ENCODE measurements around the gene ZNF516.

The ZNF516 gene

DNA sequence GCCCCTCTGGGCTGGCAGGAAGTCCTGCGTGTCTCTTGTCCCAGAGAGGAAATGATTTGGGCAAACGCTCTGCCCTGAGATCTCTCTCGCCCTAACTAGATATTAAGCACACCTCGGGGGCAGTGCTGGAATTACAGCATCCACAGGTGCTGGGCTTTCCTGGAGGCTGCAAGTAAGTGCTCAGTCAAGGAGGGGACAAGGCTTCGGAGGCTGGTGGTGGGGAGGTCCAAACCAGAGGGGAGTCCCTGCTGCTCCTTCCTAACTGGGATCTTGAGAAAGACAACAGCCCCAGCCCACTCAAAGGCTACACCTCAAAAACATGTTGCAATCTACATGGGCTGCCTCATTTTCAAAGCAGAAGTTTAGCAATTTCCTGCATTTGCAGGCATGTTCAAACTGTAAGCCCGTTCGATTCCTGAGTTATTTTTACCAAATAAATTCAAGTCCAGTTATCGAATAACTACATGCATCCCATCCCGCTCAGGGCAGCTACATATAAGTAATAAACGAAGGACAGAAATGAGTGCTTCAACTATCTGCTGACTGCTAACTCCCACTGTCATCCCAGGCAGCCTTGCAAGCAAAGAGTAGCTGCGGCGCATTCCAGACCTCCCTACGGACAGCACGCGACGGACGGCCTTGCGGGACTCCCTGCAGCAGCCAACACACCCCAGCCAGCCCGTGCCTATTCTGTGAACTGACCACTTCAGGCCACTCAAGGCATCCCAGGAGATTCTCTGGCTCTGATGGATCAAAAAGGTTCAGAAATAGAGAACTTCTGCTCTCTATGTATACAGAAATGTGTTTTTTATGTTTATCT is 27.5 kb downstream of the ZNF516 start:
- Histone ChIP-seq H4K20me1 (ENCODE audit: insufficient read depth, low read length) (no peaks in the 10 kb centered on the region), H3K27ac (ENCODE audit: low read length) (no peak overlapping the region), H3K9me3 (ENCODE audit: insufficient read depth, low read length, severe bottlenecking) (no peaks in the 10 kb centered on the region), H3K9ac (ENCODE audit: low read depth, low read length) (no peak overlapping the region), H3K36me3 (ENCODE audit: insufficient read depth, low read length) (no peaks in the 10 kb centered on the region), H3K4me3 (ENCODE audit: low read depth in 1 of 2, low read length in 2 of 2) (no peak overlapping the region), H3K4me1 (ENCODE audit: insufficient read depth, low read length) (no peaks in the 10 kb centered on the region; the same call in 1 of the 2 replicates), H3K79me2 (ENCODE audit: insufficient read depth, low read length) (no peaks in the 10 kb centered on the region), H3K27me3 (ENCODE audit: insufficient read depth, low read length, poor library complexity) (peaks cover 10% of the 10 kb centered on the region), H2AFZ (ENCODE audit: low read depth, low read length) (no peak overlapping the region), H3K4me2 (ENCODE audit: insufficient read depth, low read length) (no peak overlapping the region)
- TF ChIP-seq, protein P1, sequence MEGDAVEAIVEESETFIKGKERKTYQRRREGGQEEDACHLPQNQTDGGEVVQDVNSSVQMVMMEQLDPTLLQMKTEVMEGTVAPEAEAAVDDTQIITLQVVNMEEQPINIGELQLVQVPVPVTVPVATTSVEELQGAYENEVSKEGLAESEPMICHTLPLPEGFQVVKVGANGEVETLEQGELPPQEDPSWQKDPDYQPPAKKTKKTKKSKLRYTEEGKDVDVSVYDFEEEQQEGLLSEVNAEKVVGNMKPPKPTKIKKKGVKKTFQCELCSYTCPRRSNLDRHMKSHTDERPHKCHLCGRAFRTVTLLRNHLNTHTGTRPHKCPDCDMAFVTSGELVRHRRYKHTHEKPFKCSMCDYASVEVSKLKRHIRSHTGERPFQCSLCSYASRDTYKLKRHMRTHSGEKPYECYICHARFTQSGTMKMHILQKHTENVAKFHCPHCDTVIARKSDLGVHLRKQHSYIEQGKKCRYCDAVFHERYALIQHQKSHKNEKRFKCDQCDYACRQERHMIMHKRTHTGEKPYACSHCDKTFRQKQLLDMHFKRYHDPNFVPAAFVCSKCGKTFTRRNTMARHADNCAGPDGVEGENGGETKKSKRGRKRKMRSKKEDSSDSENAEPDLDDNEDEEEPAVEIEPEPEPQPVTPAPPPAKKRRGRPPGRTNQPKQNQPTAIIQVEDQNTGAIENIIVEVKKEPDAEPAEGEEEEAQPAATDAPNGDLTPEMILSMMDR (IDR thresholded peaks at IDR 0.05; ENCODE audit: borderline replicate concordance, extremely low read depth, low read length, poor library complexity, severe bottlenecking), result no peak
- TF ChIP-seq EZH2 (IDR thresholded peaks at IDR 0.05; ENCODE audit: borderline replicate concordance, low read depth, low read length, severe bottlenecking), result no peak
- DNase-seq (no peak), ATAC-seq (ENCODE audit: insufficient read depth, low read depth) (no peak)

DNA sequence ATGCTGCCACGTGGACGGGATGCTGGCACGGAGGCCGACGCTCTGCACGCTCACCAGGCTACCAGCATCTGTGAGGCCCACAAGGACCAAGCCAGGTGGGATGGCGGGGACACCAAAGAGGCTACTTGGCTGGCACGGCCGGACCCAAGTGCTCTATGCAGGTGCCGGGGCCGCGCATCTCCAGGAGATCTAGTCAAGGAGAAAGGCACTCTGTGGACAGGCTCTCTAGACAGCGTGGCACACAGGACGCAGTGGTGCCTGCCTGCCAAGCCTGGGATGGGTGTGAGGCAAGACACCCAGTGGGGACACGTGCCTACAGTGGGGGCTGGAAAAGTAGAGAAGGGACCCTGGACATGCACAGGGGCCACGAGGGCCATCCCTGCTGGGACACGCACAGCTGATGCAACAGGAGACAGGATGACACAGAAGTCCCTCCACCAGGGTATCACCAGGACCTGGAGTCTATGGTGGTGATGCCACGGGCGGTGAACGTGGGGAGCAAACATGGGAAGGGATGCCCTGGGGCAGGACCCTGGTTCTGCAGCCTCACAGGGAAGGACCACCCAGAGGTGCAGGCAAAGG is 28.5 kb downstream of the ZNF516 start:
- Histone ChIP-seq H3K4me3 (ENCODE audit: low read depth in 1 of 2, low read length in 2 of 2) (no peak overlapping the region), H3K9ac (ENCODE audit: low read depth, low read length) (no peak overlapping the region), H3K9me3 (ENCODE audit: insufficient read depth, low read length, severe bottlenecking) (no peaks in the 10 kb centered on the region), H3K4me2 (ENCODE audit: insufficient read depth, low read length) (no peak overlapping the region), H4K20me1 (ENCODE audit: insufficient read depth, low read length) (no peaks in the 10 kb centered on the region), H3K27me3 (ENCODE audit: insufficient read depth, low read length, poor library complexity) (peaks cover 6% of the 10 kb centered on the region), H3K36me3 (ENCODE audit: insufficient read depth, low read length) (no peaks in the 10 kb centered on the region), H2AFZ (ENCODE audit: low read depth, low read length) (no peak overlapping the region), H3K4me1 (ENCODE audit: insufficient read depth, low read length) (no peaks in the 10 kb centered on the region; the same call in 1 of the 2 replicates), H3K27ac (ENCODE audit: low read length) (no peak overlapping the region), H3K79me2 (ENCODE audit: insufficient read depth, low read length) (no peaks in the 10 kb centered on the region)
- ATAC-seq (ENCODE audit: insufficient read depth, low read depth) (no peak), DNase-seq (no peak)
- TF ChIP-seq, protein P1 (IDR thresholded peaks at IDR 0.05; ENCODE audit: borderline replicate concordance, extremely low read depth, low read length, poor library complexity, severe bottlenecking), result no peak
- TF ChIP-seq EZH2 (IDR thresholded peaks at IDR 0.05; ENCODE audit: borderline replicate concordance, low read depth, low read length, severe bottlenecking), result no peak

DNA sequence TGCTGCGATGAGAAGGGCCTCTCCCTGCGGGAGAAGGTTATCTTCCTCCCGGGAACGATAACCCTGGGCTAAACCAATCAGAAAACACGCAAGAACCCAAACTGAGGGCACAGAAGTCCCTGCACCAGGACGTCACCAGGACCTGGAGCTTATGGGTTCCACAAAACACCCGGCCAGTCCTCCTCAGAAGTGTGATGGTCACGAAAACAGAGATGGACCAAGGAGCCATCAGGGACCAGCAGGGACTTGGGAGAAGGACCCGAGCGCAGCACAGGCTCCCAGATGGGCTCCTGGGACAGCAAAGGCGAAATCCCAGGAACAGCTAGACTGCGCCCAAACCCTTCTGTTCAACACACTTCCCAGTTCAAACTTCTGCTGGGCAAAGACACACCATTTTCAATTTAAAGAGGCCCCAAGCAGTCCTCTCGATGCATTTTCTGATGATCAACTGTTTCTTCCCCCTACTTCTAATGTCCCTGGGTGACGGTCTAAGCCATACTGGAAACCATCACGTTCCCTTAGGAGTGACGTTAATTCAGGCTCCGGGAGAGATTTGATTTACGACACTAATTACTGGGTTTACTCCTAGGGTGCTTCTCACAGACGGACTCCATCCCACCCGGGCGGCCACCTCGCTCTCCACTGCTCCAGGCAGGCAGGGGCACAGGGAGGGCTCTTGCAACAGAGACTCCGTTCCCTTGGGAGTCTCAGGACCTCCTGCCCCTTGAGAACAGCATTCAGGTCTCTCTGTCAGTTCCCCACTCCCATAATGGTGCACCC is 29.2 kb downstream of the ZNF516 start:
- Histone ChIP-seq H3K79me2 (ENCODE audit: insufficient read depth, low read length) (no peaks in the 10 kb centered on the region), H3K4me3 (ENCODE audit: low read depth in 1 of 2, low read length in 2 of 2) (no peak overlapping the region), H2AFZ (ENCODE audit: low read depth, low read length) (no peak overlapping the region), H4K20me1 (ENCODE audit: insufficient read depth, low read length) (no peaks in the 10 kb centered on the region), H3K27me3 (ENCODE audit: insufficient read depth, low read length, poor library complexity) (peaks cover 6% of the 10 kb centered on the region), H3K9ac (ENCODE audit: low read depth, low read length) (no peak overlapping the region), H3K4me2 (ENCODE audit: insufficient read depth, low read length) (no peak overlapping the region), H3K36me3 (ENCODE audit: insufficient read depth, low read length) (no peaks in the 10 kb centered on the region), H3K9me3 (ENCODE audit: insufficient read depth, low read length, severe bottlenecking) (no peaks in the 10 kb centered on the region), H3K27ac (ENCODE audit: low read length) (no peak overlapping the region), H3K4me1 (ENCODE audit: insufficient read depth, low read length) (no peaks in the 10 kb centered on the region; the same call in 1 of the 2 replicates)
- ATAC-seq (ENCODE audit: insufficient read depth, low read depth) (no peak), DNase-seq (no peak)
- TF ChIP-seq, protein P1 (IDR thresholded peaks at IDR 0.05; ENCODE audit: borderline replicate concordance, extremely low read depth, low read length, poor library complexity, severe bottlenecking), result no peak
- TF ChIP-seq EZH2 (IDR thresholded peaks at IDR 0.05; ENCODE audit: borderline replicate concordance, low read depth, low read length, severe bottlenecking), result no peak
